HepG2 (cell line): ENCODE results near the gene MTHFS. TPM values are rescaled to one million over a fixed set of nuclear protein-coding genes. Genes with fewer than 3 reads are reported as not detected.
A peak's percentile ranks its signal among the peaks of the same experiment; 100 is the strongest.

Experiments
- ATAC-seq: fragments of 200-7000 bp; cut with Tn5 transposase; 3 replicates; pipeline ENCODE4 v1.9.1; 2020; ENCODE audit warnings: mild to moderate bottlenecking, moderate library complexity
- BruUV-seq: library from RNA; stranded (reverse); fragments of 400-500 nt; replicated peaks from 2 replicates; lab custom pipeline; 2021; lab: Mats Ljungman, UMichigan
- CTCF ChIA-PET: fragments of 300-600 bp; formaldehyde crosslinking; extraction: SDS; loops from one replicate; lab custom pipeline; 2021; ENCODE audit warnings: low total read pairs, inconsistent platforms, low intra/inter-chr PET ratio; lab: Yijun Ruan, JAX
- POLR2A ChIA-PET: fragments of 350-600 bp; sonication (Branson Sonifier 250); formaldehyde crosslinking; loops from one replicate; lab custom pipeline; 2020; ENCODE audit warnings: antibody characterized with exemption, inconsistent platforms; lab: Yijun Ruan, JAX
- DNase-seq: peaks from one replicate; pipeline ENCODE4 v3.0.0-alpha.2; 2015; ENCODE audit warnings: low spot score
- FAIRE-seq: peaks from 3 replicates; lab custom pipeline; 2011; peaks lifted over from hg19 to GRCh38; lab: Jason Lieb, UNC
- H2AFZ ChIP-seq: one replicate; pipeline ENCODE4 v1.6.1; 2011; ENCODE audit warnings: low read length, inconsistent platforms
- H3K27ac ChIP-seq: fragments of 300-600 bp; 3 replicates; pipeline ENCODE4 v1.8.0; 2011; ENCODE audit warnings: mixed run types, mild to moderate bottlenecking, mixed read lengths, low read length, inconsistent platforms; ENCODE audit not compliant: insufficient read depth; ENCODE audit errors: extremely low read length
- H3K27me3 ChIP-seq, 2 experiments: fragments of 200-600 bp in 1 of 2; 2 replicates in 1 of 2; 3 replicates in 1 of 2; pipeline versions ENCODE4 v1.6.0 to v1.8.0; 2011; ENCODE audit warnings: low read length in 2 of 2, mild to moderate bottlenecking in 2 of 2, moderate library complexity in 2 of 2, inconsistent platforms in 1 of 2; ENCODE audit not compliant: insufficient read depth in 2 of 2, control insufficient read depth in 1 of 2
- H3K36me3 ChIP-seq, 2 experiments: fragments of 200-600 bp in 1 of 2; replicated peaks in 1 of 2; 2 replicates in 1 of 2; 3 replicates in 1 of 2; pipeline versions ENCODE4 v1.5.1 to v1.8.0; 2011; ENCODE audit warnings: low read length in 2 of 2, inconsistent platforms in 1 of 2; ENCODE audit not compliant: insufficient read depth in 2 of 2, control insufficient read depth in 1 of 2
- H3K4me1 ChIP-seq: 2 replicates; pipeline ENCODE4 v1.5.1; 2012; ENCODE audit warnings: low read length, inconsistent platforms; ENCODE audit not compliant: insufficient read depth
- H3K4me2 ChIP-seq: 2 replicates; pipeline ENCODE4 v1.6.0; 2011; ENCODE audit warnings: low read depth, low read length, inconsistent platforms
- H3K4me3 ChIP-seq, 3 experiments: fragments of 200-600 bp in 1 of 3; sonication (generic), shearing (Covaris generic) in 1 of 3; replicated peaks in 1 of 3; 2 replicates each; pipeline ENCODE4 v1.5.1; 2011 to 2016; ENCODE audit warnings: low read length in 3 of 3, inconsistent platforms in 2 of 3, low read depth in 2 of 3, mild to moderate bottlenecking in 2 of 3, control low read depth in 1 of 3, mixed read lengths in 1 of 3; ENCODE audit not compliant: insufficient read depth in 1 of 3
- H3K79me2 ChIP-seq: one replicate; pipeline ENCODE4 v1.6.1; 2011; ENCODE audit warnings: low read length, inconsistent platforms; ENCODE audit not compliant: insufficient read depth
- H3K9ac ChIP-seq: 2 replicates; pipeline ENCODE4 v1.6.0; 2011; ENCODE audit warnings: mild to moderate bottlenecking, low read depth, low read length, inconsistent platforms; ENCODE audit not compliant: insufficient read depth
- H3K9me3 ChIP-seq: 2 replicates; pipeline ENCODE4 v1.5.1; 2012; ENCODE audit warnings: mild to moderate bottlenecking, low read length
- H4K20me1 ChIP-seq: 2 replicates; pipeline ENCODE4 v1.6.0; 2011; ENCODE audit warnings: inconsistent platforms, mild to moderate bottlenecking, low read length, moderate library complexity; ENCODE audit not compliant: insufficient read depth
- BORCS8-MEF2B ChIP-seq: sonication (generic); formaldehyde crosslinking; IDR thresholded peaks from 2 replicates; pipeline ENCODE4 v1.8.0; 2022; ENCODE audit warnings: mild to moderate bottlenecking, missing genetic modification reagents
- GATA4 ChIP-seq: sonication (generic); IDR thresholded peaks from 2 replicates; pipeline ENCODE4 v1.6.1; 2016; ENCODE audit warnings: antibody characterized with exemption, low read depth, borderline replicate concordance
- HNF4A ChIP-seq: sonication (generic); formaldehyde crosslinking; IDR thresholded peaks from 2 replicates; pipeline ENCODE4 v1.4.0; 2020; ENCODE audit warnings: missing genetic modification reagents
- NR2F2 ChIP-seq: IDR thresholded peaks from 2 replicates; pipeline ENCODE4 v1.6.1; 2012; ENCODE audit warnings: low read depth, inconsistent platforms, borderline replicate concordance
- SCMH1 ChIP-seq: sonication (generic); formaldehyde crosslinking; IDR thresholded peaks from 2 replicates; pipeline ENCODE4 v1.9.0; 2021; ENCODE audit warnings: missing genetic modification reagents, mild to moderate bottlenecking, borderline replicate concordance
- TSC22D2 ChIP-seq: sonication (generic); formaldehyde crosslinking; IDR thresholded peaks from 2 replicates; pipeline ENCODE4 v1.5.1; 2020; ENCODE audit warnings: missing genetic modification reagents, mild to moderate bottlenecking, borderline replicate concordance
- YEATS2 ChIP-seq: sonication (generic); formaldehyde crosslinking; IDR thresholded peaks from 2 replicates; pipeline ENCODE4 v1.4.0; 2020; ENCODE audit warnings: missing genetic modification reagents, borderline replicate concordance
- ZNF251 ChIP-seq: sonication (generic); formaldehyde crosslinking; IDR thresholded peaks from 2 replicates; pipeline ENCODE4 v1.9.0; 2021; ENCODE audit warnings: mild to moderate bottlenecking, missing genetic modification reagents
- ZNF670 ChIP-seq: sonication (generic); formaldehyde crosslinking; IDR thresholded peaks from 2 replicates; pipeline ENCODE4 v1.8.0; 2022; ENCODE audit warnings: mild to moderate bottlenecking, missing genetic modification reagents, borderline replicate concordance
- WGBS: methylation state at CpG from one replicate; pipeline ENCODE4 v1.1.6; 2017; ENCODE audit warnings: low lambda C conversion rate; 5-methylcytosine and 5-hydroxymethylcytosine counted together
- in situ Hi-C: cut with HindIII; loops from 2 replicates; pipeline ENCODE4 v1.10.0; 2017; ENCODE audit warnings: low pct_unique_long_range_greater_than_20kb; ENCODE audit not compliant: extremely low pct_ligation_motif_present
- intact Hi-C: fragments of 100-400 bp; cut with micrococcal nuclease; formaldehyde crosslinking; loops from one replicate; pipeline ENCODE4 v1.10.0; 2022; ENCODE audit not compliant: unreplicated experiment
- polyA plus RNA-seq, 8 experiments: library from polyadenylated mRNA; depleted of rRNA in 3 of 8; stranded (reverse) in 7 of 8; unstranded in 1 of 8; fragments of >200 nt; fragmentation: Illumina TruSeq in 4 of 8; extraction: Trizol in 4 of 8; gene quantifications; 2 replicates each; pipeline versions ENCODE4 v1.2.1 to v1.2.3, GENCODE V29; 2011 to 2016; ENCODE audit warnings: low read depth in 4 of 8, missing spikeins in 1 of 8, mixed read lengths in 1 of 8; ENCODE audit not compliant: insufficient read depth in 1 of 8
- total RNA-seq, 5 experiments: library from RNA; depleted of rRNA; stranded (reverse); fragments of >200 nt; fragmentation: Illumina TruSeq; extraction: Trizol; gene quantifications; 2 replicates each; pipeline ENCODE4 v1.2.3, GENCODE V29; 2016; ENCODE audit warnings: low read depth in 1 of 5
- TF ChIP-seq, protein P1 (sequence below): sonication (generic); formaldehyde crosslinking; IDR thresholded peaks from 2 replicates; pipeline ENCODE4 v1.4.0; 2020; ENCODE audit warnings: missing genetic modification reagents, mild to moderate bottlenecking, borderline replicate concordance
- TF ChIP-seq, protein P2 (sequence below): sonication (generic); IDR thresholded peaks from 2 replicates; pipeline ENCODE4 v1.6.1; 2016; ENCODE audit warnings: low read depth, borderline replicate concordance
- TF ChIP-seq, protein P3 (sequence below): sonication (generic); formaldehyde crosslinking; IDR thresholded peaks from 2 replicates; pipeline ENCODE4 v1.4.0; 2020; ENCODE audit warnings: mild to moderate bottlenecking, missing genetic modification reagents
- TF ChIP-seq, protein P4 (sequence below): sonication (generic); formaldehyde crosslinking; IDR thresholded peaks from 2 replicates; pipeline ENCODE4 v1.8.1; 2023; ENCODE audit warnings: missing genetic modification reagents, mild to moderate bottlenecking, borderline replicate concordance
- TF ChIP-seq, protein P5 (sequence below): sonication (generic); formaldehyde crosslinking; IDR thresholded peaks from 2 replicates; pipeline ENCODE4 v1.5.1; 2020; ENCODE audit warnings: mild to moderate bottlenecking, missing genetic modification reagents, borderline replicate concordance
- TF ChIP-seq, protein P6 (sequence below): IDR thresholded peaks from 2 replicates; pipeline ENCODE4 v1.6.1; 2016; ENCODE audit warnings: missing biosample characterization, missing genetic modification reagents, low read depth

MTHFS gene
- total and polyA plus RNA-seq, 2 of the 13 experiments (the other 11 are each of a cell fraction or from before 2014, with no cell fraction given) = 37.0 to 49.7 TPM

DNA sequence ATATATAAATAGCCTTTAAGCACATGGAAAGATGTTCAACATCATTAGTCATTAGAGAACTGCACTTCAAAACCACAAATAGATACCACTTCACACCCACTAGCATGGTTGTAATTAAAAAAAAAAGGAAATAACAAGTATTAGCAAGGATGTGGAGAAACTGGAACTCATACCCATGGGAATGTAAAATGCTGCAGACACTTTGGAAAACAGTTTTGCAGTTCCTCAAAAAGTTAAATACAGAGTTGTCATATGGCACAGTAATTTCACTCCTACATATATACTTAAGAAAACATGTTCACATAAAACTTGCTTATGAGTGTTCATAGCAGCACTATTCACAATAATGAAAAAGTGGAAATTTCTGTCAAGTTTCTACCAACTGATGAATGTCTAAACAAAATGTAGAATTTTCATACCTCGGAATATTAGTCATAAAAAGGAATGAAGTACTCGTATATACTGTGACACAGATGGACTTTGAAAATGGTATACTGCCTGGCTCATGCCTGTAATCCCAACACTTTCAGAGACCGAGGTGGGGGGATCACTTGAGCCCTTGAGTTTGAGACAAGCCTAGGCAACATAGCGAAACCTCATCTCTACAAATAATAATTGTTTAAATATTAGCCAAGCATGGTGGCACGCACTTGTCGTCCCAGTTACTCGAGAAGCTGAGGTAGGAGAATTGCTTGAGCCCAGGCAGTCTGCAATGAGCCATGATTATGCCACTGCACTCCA lies 46.1 kb upstream of the MTHFS start:
- Histone ChIP-seq H3K4me3 (no peak overlapping the region), H3K4me1 (peaks cover 21% of the 10 kb centered on the region), H3K36me3 (no peaks in the 10 kb centered on the region), H3K27me3 (no peaks in the 10 kb centered on the region), H2AFZ (no peak overlapping the region), H3K27ac (no peak overlapping the region), H4K20me1 (no peaks in the 10 kb centered on the region), H3K4me2 (0 out of 2 replicates have a peak overlapping the region, but pooled peaks have one; percentile 18), H3K79me2 (no peaks in the 10 kb centered on the region), H3K9ac (no peak overlapping the region), H3K9me3 (no peaks in the 10 kb centered on the region)
- BruUV-seq = no TSS peak
- no peak for DNase-seq
- ChIA-PET CTCF (no interaction called here), POLR2A (interaction anchor here (0.7 kb wide), 1 partner anchor 19 kb away, joined by 3 read pairs; no protein-coding TSS in a partner anchor)
- in situ Hi-C loops (no loop called here), intact Hi-C loops (no loop called here)
- 10% methylated on average over 7 of the region's 7 CpGs for WGBS
- ATAC-seq = peak; percentile 25; the same call in 1 of the 3 replicates
- no peak for FAIRE-seq
- TF ChIP-seq, protein P1, sequence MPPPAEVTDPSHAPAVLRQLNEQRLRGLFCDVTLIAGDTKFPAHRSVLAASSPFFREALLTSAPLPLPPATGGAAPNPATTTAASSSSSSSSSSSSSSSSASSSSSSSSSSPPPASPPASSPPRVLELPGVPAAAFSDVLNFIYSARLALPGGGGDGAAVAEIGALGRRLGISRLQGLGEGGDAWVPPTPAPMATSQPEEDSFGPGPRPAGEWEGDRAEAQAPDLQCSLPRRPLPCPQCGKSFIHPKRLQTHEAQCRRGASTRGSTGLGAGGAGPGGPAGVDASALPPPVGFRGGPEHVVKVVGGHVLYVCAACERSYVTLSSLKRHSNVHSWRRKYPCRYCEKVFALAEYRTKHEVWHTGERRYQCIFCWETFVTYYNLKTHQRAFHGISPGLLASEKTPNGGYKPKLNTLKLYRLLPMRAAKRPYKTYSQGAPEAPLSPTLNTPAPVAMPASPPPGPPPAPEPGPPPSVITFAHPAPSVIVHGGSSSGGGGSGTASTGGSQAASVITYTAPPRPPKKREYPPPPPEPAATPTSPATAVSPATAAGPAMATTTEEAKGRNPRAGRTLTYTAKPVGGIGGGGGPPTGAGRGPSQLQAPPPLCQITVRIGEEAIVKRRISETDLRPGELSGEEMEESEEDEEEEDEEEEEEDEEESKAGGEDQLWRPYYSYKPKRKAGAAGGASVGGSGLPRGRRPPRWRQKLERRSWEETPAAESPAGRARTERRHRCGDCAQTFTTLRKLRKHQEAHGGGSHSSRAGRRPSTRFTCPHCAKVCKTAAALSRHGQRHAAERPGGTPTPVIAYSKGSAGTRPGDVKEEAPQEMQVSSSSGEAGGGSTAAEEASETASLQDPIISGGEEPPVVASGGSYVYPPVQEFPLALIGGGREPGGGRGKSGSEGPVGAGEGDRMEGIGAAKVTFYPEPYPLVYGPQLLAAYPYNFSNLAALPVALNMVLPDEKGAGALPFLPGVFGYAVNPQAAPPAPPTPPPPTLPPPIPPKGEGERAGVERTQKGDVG (CRISPR knock-in tag) = no peak
- TF ChIP-seq, protein P2, sequence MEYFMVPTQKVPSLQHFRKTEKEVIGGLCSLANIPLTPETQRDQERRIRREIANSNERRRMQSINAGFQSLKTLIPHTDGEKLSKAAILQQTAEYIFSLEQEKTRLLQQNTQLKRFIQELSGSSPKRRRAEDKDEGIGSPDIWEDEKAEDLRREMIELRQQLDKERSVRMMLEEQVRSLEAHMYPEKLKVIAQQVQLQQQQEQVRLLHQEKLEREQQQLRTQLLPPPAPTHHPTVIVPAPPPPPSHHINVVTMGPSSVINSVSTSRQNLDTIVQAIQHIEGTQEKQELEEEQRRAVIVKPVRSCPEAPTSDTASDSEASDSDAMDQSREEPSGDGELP = no peak
- no peak for TF ChIP-seq GATA4
- TF ChIP-seq SCMH1 (CRISPR knock-in tag) = no peak
- TF ChIP-seq, protein P3, sequence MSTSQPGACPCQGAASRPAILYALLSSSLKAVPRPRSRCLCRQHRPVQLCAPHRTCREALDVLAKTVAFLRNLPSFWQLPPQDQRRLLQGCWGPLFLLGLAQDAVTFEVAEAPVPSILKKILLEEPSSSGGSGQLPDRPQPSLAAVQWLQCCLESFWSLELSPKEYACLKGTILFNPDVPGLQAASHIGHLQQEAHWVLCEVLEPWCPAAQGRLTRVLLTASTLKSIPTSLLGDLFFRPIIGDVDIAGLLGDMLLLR = no peak
- TF ChIP-seq NR2F2 = no peak
- TF ChIP-seq, protein P4, sequence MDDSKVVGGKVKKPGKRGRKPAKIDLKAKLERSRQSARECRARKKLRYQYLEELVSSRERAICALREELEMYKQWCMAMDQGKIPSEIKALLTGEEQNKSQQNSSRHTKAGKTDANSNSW (CRISPR knock-in tag) = no peak
- TF ChIP-seq HNF4A (CRISPR knock-in tag) = no peak
- TF ChIP-seq, protein P5, sequence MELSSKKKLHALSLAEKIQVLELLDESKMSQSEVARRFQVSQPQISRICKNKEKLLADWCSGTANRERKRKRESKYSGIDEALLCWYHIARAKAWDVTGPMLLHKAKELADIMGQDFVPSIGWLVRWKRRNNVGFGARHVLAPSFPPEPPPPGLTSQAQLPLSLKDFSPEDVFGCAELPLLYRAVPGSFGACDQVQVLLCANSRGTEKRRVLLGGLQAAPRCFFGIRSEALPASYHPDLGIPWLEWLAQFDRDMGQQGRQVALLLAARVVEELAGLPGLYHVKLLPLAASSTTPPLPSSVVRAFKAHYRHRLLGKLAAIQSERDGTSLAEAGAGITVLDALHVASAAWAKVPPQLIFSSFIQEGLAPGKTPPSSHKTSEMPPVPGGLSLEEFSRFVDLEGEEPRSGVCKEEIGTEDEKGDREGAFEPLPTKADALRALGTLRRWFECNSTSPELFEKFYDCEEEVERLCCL = no peak
- no peak for TF ChIP-seq BORCS8-MEF2B (CRISPR knock-in tag)
- TF ChIP-seq ZNF251 (CRISPR knock-in tag) = no peak
- no peak for TF ChIP-seq ZNF670 (CRISPR knock-in tag)
- no peak for TF ChIP-seq YEATS2 (CRISPR knock-in tag)
- TF ChIP-seq, protein P6, sequence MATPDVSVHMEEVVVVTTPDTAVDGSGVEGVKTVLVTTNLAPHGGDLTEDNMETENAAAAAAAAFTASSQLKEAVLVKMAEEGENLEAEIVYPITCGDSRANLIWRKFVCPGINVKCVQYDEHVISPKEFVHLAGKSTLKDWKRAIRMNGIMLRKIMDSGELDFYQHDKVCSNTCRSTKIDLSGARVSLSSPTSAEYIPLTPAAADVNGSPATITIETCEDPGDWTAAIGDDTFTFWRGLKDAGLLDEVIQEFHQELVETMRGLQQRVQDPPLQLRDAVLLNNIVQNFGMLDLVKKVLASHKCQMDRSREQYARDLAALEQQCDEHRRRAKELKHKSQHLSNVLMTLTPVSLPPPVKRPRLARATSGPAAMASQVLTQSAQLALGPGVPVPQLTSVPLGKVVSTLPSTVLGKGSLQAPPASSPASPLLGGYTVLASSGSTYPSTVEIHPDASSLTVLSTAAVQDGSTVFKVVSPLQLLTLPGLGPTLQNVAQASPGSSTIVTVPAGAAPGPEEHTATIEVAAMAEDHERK (CRISPR knock-in tag) = no peak
- no peak for TF ChIP-seq TSC22D2 (CRISPR knock-in tag)
